Measurements from ENCODE around the gene KCMF1.

The KCMF1 gene

DNA sequence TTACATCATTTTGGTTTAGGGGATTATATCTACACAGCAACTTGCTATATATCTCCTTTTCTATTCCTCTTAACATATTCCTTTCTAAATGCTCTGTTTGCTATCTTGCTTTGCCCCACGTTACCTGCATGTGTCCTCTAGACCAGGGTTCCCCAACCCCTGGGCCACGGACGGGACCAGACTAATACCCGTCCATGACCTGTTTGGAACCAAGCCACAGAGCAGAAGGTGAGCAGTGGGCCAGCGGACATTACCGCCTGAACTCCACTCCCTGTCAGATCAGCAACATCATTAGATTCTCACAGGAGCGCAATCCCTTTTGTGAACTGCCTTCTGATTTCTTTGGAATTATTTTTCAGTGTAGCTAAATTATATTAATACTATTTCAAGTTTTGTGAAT lies 66.7 kb downstream of the KCMF1 start:
- ChIA-PET CTCF (interaction anchor here (0.5 kb wide), 1 partner anchor 20 kb away, joined by 4 read pairs; no protein-coding TSS in a partner anchor), POLR2A (ENCODE audit: low non-redundant PET) (no interaction called here)
- H3K27ac ChIP-seq = no peak overlapping the region
- TF ChIP-seq, protein P1, sequence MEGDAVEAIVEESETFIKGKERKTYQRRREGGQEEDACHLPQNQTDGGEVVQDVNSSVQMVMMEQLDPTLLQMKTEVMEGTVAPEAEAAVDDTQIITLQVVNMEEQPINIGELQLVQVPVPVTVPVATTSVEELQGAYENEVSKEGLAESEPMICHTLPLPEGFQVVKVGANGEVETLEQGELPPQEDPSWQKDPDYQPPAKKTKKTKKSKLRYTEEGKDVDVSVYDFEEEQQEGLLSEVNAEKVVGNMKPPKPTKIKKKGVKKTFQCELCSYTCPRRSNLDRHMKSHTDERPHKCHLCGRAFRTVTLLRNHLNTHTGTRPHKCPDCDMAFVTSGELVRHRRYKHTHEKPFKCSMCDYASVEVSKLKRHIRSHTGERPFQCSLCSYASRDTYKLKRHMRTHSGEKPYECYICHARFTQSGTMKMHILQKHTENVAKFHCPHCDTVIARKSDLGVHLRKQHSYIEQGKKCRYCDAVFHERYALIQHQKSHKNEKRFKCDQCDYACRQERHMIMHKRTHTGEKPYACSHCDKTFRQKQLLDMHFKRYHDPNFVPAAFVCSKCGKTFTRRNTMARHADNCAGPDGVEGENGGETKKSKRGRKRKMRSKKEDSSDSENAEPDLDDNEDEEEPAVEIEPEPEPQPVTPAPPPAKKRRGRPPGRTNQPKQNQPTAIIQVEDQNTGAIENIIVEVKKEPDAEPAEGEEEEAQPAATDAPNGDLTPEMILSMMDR (conservative IDR thresholded peaks at IDR 0.05; ENCODE audit: low read depth) = no peak
- no peak for DNase-seq (ENCODE audit: low spot score)

DNA sequence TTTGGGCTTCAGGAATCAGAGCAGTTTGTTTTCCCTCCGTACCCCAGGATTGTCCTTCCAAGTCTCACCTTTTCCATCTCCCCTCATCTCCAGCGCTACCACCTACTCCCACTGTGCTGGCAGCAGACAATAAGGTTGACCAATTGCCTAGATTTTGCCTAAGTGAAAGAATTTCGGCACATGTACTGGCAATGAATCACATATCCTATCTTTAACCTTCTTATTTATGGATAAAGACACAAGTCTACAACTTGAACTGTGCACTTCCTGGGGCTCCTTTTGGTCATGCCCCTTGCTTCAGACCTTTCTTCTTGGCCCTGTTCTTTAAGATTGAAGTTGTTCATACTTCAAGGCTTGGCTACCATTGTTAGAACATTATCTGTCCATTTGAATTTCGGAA lies 71.4 kb downstream of the KCMF1 start:
- TF ChIP-seq, protein P1 (conservative IDR thresholded peaks at IDR 0.05; ENCODE audit: low read depth) = no peak
- DNase-seq (ENCODE audit: low spot score) = no peak
- H3K27ac ChIP-seq = no peak overlapping the region
- POLR2A ChIA-PET (ENCODE audit: low non-redundant PET) = no interaction called here
- CTCF ChIA-PET = no interaction called here

DNA sequence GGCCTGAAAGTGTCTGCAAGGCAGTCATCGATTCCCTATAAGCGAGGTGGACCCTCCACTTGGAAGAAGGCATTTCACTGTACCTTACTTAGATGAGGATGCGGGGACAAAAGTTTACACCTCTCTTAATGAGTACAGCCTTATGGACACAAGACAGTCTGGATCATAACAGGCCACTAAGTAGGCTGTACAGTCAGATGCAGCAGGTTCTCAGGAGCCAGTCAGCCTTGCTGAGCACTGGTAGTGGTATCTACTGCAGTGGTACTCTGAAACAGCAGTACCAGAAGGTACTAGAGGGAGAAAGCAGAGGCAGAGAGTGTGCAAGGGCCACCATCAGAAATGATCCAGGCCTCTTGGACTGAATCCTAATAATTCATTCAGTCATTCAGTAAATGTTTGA lies 77.6 kb downstream of the KCMF1 start:
- TF ChIP-seq, protein P1 (conservative IDR thresholded peaks at IDR 0.05; ENCODE audit: low read depth) = no peak
- ChIA-PET CTCF (interaction anchor here (0.6 to 0.7 kb wide), 3 partner anchors 9 to 31 kb away, joined by 3 to 8 read pairs (median 3); no protein-coding TSS in a partner anchor), POLR2A (ENCODE audit: low non-redundant PET) (no interaction called here)
- H3K27ac ChIP-seq = no peak overlapping the region
- DNase-seq (ENCODE audit: low spot score) = no peak

DNA sequence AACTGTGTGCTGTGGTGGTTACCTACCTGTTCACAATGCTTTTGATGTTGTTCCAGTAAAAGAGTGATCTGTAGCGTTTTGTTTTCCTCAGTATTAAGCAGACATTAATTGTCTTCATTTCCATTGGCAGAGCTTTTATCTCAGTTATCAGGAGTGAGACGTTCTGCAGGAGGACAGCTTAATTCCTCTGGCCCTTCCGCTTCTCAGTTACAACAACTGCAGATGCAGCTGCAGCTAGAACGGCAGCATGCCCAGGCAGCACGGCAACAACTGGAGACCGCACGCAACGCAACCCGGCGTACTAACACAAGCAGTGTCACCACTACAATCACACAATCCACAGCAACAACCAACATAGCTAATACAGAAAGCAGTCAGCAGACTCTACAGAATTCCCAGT lies 78.3 kb downstream of the KCMF1 start:
- TF ChIP-seq, protein P1 (conservative IDR thresholded peaks at IDR 0.05; ENCODE audit: low read depth) = no peak
- H3K27ac ChIP-seq = peak overlapping the region; percentile 41; the same call in 1 of the 2 replicates
- CTCF ChIA-PET = interaction anchor here (0.6 to 0.7 kb wide), 3 partner anchors 10 to 31 kb away, joined by 3 to 8 read pairs (median 3); no protein-coding TSS in a partner anchor
- POLR2A ChIA-PET (ENCODE audit: low non-redundant PET) = no interaction called here
- DNase-seq (ENCODE audit: low spot score) = no peak

DNA sequence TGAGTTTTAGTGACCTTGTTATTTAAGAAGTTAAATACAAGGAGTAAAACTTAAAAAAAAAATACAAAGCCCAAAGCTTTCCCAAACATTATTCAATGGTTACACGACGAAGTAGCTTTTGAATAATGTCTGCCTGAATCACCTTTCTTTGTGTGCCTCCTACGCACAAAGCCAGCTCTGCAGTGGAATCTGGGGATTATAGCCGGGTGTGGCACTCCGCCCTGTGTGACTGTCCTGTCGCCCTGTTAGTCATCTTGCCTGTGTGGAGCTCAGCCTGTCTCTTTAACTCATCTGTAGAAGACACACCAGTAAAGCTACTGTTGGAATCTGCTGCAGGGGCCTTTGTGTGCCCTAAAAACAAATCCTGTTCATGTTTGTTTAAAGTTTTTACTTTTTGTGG lies 82.8 kb downstream of the KCMF1 start:
- TF ChIP-seq, protein P1 (conservative IDR thresholded peaks at IDR 0.05; ENCODE audit: low read depth) = no peak
- peak; percentile 61 for DNase-seq (ENCODE audit: low spot score)
- CTCF ChIA-PET = interaction anchor here (0.5 to 1.2 kb wide), 2 partner anchors 231 to 1420 kb away, joined by 3 to 6 read pairs; no protein-coding TSS in a partner anchor
- H3K27ac ChIP-seq = peak overlapping the region; percentile 58
- POLR2A ChIA-PET (ENCODE audit: low non-redundant PET) = no interaction called here

DNA sequence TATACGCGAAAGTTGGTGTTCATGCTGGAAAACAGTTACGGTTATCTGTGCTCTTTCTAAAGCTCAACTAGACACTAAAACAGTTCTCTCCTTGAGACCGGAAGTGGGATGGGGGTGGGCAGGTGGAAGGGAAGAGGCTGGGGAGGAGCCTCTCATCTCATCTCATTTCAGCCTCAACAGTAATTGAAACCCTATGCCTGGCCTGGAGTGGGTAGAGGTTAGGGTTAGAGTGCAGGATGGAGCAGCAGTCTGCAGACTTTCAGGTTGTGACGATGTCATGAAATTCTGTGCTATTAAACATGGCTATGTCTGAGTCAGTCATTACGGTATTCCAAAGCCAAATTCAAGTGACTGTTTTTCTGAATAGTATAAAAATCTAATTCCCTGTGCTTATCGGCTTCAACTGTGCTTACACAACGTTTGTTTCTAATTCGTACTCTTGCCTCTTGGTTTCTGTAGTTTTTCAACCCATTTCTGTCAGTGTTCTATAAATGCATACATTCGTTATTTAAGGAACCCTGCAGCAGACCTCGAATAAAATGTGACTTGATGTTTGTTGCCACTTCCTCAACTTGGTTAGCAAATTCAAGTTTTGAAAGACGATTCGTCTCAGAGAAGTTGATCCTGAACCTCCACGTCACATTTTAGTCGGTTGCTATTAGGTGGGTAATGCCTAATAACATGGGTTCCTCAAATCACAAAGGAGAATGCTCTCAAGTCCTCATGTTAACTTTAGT lies 86.4 kb downstream of the KCMF1 start:
- ChIA-PET POLR2A (ENCODE audit: low non-redundant PET) (interaction anchor here (0.7 kb wide), 1 partner anchor 57 kb away, joined by 3 read pairs; no protein-coding TSS in a partner anchor), CTCF (interaction anchor here (0.7 to 2.1 kb wide), 2 partner anchors 209 to 243 kb away, joined by 3 to 10 read pairs; no protein-coding TSS in a partner anchor)
- TF ChIP-seq, protein P1 (conservative IDR thresholded peaks at IDR 0.05; ENCODE audit: low read depth) = no peak
- DNase-seq (ENCODE audit: low spot score) = no peak
- H3K27ac ChIP-seq = no peak overlapping the region

Data from RWPE1 (cell line).